HEK293 (cell line): ENCODE measurements around the gene GLRA1.

Experiments
- CTCF ChIP-seq: fragments of 450-650 bp; formaldehyde crosslinking; IDR thresholded peaks from 2 replicates; pipeline ENCODE4 v1.5.1; 2016; ENCODE audit warnings: missing biosample characterization, missing genetic modification characterization
- GFI1B ChIP-seq: fragments of 450-650 bp; formaldehyde crosslinking; IDR thresholded peaks from 2 replicates; pipeline ENCODE4 v1.5.1; 2016; ENCODE audit warnings: missing biosample characterization, missing genetic modification characterization
- OSR2 ChIP-seq: fragments of 450-650 bp; formaldehyde crosslinking; IDR thresholded peaks from 2 replicates; pipeline ENCODE4 v1.5.1; 2016; ENCODE audit warnings: missing biosample characterization, missing genetic modification characterization
- PATZ1 ChIP-seq: fragments of 450-650 bp; formaldehyde crosslinking; IDR thresholded peaks from 2 replicates; pipeline ENCODE4 v1.5.1; 2016; ENCODE audit warnings: missing biosample characterization, missing genetic modification characterization
- TRIM28 ChIP-seq: IDR thresholded peaks from 2 replicates; pipeline ENCODE4 v1.6.1; 2011; ENCODE audit warnings: low read length, control low read depth, borderline replicate concordance
- YY1 ChIP-seq: fragments of 450-650 bp; formaldehyde crosslinking; IDR thresholded peaks from 2 replicates; pipeline ENCODE4 v1.5.1; 2018; ENCODE audit warnings: missing biosample characterization, missing genetic modification characterization
- ZBTB21 ChIP-seq: fragments of 450-650 bp; formaldehyde crosslinking; IDR thresholded peaks from 2 replicates; pipeline ENCODE4 v1.5.1; 2017; ENCODE audit warnings: missing biosample characterization, missing genetic modification characterization
- ZBTB26 ChIP-seq: fragments of 450-650 bp; formaldehyde crosslinking; optimal IDR thresholded peaks from 2 replicates; pipeline ENCODE3; 2016; ENCODE audit warnings: missing biosample characterization, mild to moderate bottlenecking, missing genetic modification characterization
- ZBTB8A ChIP-seq: fragments of 450-650 bp; formaldehyde crosslinking; IDR thresholded peaks from 2 replicates; pipeline ENCODE4 v1.5.1; 2016; ENCODE audit warnings: missing biosample characterization, missing genetic modification characterization
- ZNF138 ChIP-seq: fragments of 450-650 bp; formaldehyde crosslinking; IDR thresholded peaks from 2 replicates; pipeline ENCODE4 v1.5.1; 2016; ENCODE audit warnings: missing biosample characterization, missing genetic modification characterization, borderline replicate concordance
- ZNF280C ChIP-seq: fragments of 450-650 bp; formaldehyde crosslinking; IDR thresholded peaks from 2 replicates; pipeline ENCODE4 v1.5.1; 2016; ENCODE audit warnings: missing biosample characterization, missing genetic modification characterization
- ZNF791 ChIP-seq: fragments of 450-650 bp; formaldehyde crosslinking; IDR thresholded peaks from 2 replicates; pipeline ENCODE4 v1.5.1; 2016; ENCODE audit warnings: missing biosample characterization, missing genetic modification characterization
- TF ChIP-seq, protein P1 (sequence below): fragments of 450-650 bp; formaldehyde crosslinking; IDR thresholded peaks from 2 replicates; pipeline ENCODE4 v1.5.1; 2016; ENCODE audit warnings: missing biosample characterization, missing genetic modification characterization

GRCh38 chr5:151781201-151781600 is 143.4 kb downstream of the GLRA1 start:
- no peak for TF ChIP-seq ZBTB21 (tag by site-specific recombination)
- TF ChIP-seq OSR2 (tag by site-specific recombination) = no peak
- no peak for TF ChIP-seq YY1
- no peak for TF ChIP-seq CTCF (tag by site-specific recombination)
- no peak for TF ChIP-seq ZNF138 (tag by site-specific recombination)
- no peak for TF ChIP-seq ZNF280C (tag by site-specific recombination)
- TF ChIP-seq ZNF791 (tag by site-specific recombination) = no peak
- TF ChIP-seq GFI1B = no peak
- no peak for TF ChIP-seq TRIM28
- TF ChIP-seq, protein P1, sequence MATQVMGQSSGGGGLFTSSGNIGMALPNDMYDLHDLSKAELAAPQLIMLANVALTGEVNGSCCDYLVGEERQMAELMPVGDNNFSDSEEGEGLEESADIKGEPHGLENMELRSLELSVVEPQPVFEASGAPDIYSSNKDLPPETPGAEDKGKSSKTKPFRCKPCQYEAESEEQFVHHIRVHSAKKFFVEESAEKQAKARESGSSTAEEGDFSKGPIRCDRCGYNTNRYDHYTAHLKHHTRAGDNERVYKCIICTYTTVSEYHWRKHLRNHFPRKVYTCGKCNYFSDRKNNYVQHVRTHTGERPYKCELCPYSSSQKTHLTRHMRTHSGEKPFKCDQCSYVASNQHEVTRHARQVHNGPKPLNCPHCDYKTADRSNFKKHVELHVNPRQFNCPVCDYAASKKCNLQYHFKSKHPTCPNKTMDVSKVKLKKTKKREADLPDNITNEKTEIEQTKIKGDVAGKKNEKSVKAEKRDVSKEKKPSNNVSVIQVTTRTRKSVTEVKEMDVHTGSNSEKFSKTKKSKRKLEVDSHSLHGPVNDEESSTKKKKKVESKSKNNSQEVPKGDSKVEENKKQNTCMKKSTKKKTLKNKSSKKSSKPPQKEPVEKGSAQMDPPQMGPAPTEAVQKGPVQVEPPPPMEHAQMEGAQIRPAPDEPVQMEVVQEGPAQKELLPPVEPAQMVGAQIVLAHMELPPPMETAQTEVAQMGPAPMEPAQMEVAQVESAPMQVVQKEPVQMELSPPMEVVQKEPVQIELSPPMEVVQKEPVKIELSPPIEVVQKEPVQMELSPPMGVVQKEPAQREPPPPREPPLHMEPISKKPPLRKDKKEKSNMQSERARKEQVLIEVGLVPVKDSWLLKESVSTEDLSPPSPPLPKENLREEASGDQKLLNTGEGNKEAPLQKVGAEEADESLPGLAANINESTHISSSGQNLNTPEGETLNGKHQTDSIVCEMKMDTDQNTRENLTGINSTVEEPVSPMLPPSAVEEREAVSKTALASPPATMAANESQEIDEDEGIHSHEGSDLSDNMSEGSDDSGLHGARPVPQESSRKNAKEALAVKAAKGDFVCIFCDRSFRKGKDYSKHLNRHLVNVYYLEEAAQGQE (tag by site-specific recombination) = no peak
- no peak for TF ChIP-seq ZBTB26 (tag by site-specific recombination)
- no peak for TF ChIP-seq ZBTB8A
- no peak for TF ChIP-seq PATZ1 (tag by site-specific recombination)
